Measurements from ENCODE around the gene CACNA1D.

CACNA1D gene

GRCh38 chr3:53750253-53751210 lies 256.1 kb downstream of the CACNA1D start:
- TF ChIP-seq CTCF (IDR thresholded peaks at IDR 0.05; ENCODE audit: control insufficient read depth, insufficient read depth, low read depth, low read length, missing control alignments), result no peak
- DNase-seq (ENCODE audit: low read depth), result no peak
- H3K4me3 ChIP-seq (ENCODE audit: control insufficient read depth, low read depth, low read length), result no peak overlapping the region

- H3K4me3 ChIP-seq (ENCODE audit: control insufficient read depth, low read depth, low read length), result no peak overlapping the region
- no peak for TF ChIP-seq CTCF (IDR thresholded peaks at IDR 0.05; ENCODE audit: control insufficient read depth, insufficient read depth, low read depth, low read length, missing control alignments)
- no peak for DNase-seq (ENCODE audit: low read depth)
Measured at GRCh38 chr3:53753518-53754183, 259.2 kb downstream of the CACNA1D start.

- no peak for TF ChIP-seq CTCF (IDR thresholded peaks at IDR 0.05; ENCODE audit: control insufficient read depth, insufficient read depth, low read depth, low read length, missing control alignments)
- H3K4me3 ChIP-seq (ENCODE audit: control insufficient read depth, low read depth, low read length), result no peak overlapping the region
- no peak for DNase-seq (ENCODE audit: low read depth)
Measured at GRCh38 chr3:53754325-53754724, 259.9 kb downstream of the CACNA1D start.

- no peak for DNase-seq (ENCODE audit: low read depth)
- no peak for TF ChIP-seq CTCF (IDR thresholded peaks at IDR 0.05; ENCODE audit: control insufficient read depth, insufficient read depth, low read depth, low read length, missing control alignments)
- no peak overlapping the region for H3K4me3 ChIP-seq (ENCODE audit: control insufficient read depth, low read depth, low read length)
Measured at GRCh38 chr3:53758846-53759245, 264.4 kb downstream of the CACNA1D start.

- no peak for TF ChIP-seq CTCF (IDR thresholded peaks at IDR 0.05; ENCODE audit: control insufficient read depth, insufficient read depth, low read depth, low read length, missing control alignments)
- H3K4me3 ChIP-seq (ENCODE audit: control insufficient read depth, low read depth, low read length), result no peak overlapping the region
- DNase-seq (ENCODE audit: low read depth), result no peak
Measured at GRCh38 chr3:53763353-53763752, 268.9 kb downstream of the CACNA1D start.

GRCh38 chr3:53764026-53764775 lies 269.8 kb downstream of the CACNA1D start:
- DNase-seq (ENCODE audit: low read depth), result no peak
- no peak for TF ChIP-seq CTCF (IDR thresholded peaks at IDR 0.05; ENCODE audit: control insufficient read depth, insufficient read depth, low read depth, low read length, missing control alignments)
- H3K4me3 ChIP-seq (ENCODE audit: control insufficient read depth, low read depth, low read length), result no peak overlapping the region

Measured in AG09309 (cell line).